ENCODE measurements around the gene ZC3H4.

The ZC3H4 gene

GRCh38 chr19:47022541-47023447, 90.8 kb downstream of the ZC3H4 start:
- peak overlapping the region; percentile 41 for H3K4me2 ChIP-seq (ENCODE audit: low read depth, low read length, poor library complexity, severe bottlenecking)
- H3K79me2 ChIP-seq (ENCODE audit: insufficient read depth, low read length): no peaks in the 10 kb centered on the region
- H3K9ac ChIP-seq (ENCODE audit: low read depth, low read length, poor library complexity, severe bottlenecking): no peak overlapping the region
- peak overlapping the region; percentile 78 for H2AFZ ChIP-seq (ENCODE audit: low read length)
- H3K4me3 ChIP-seq (ENCODE audit: low read length, poor library complexity, severe bottlenecking): no peak overlapping the region
- H3K36me3 ChIP-seq (ENCODE audit: insufficient read depth, low read length): no peaks in the 10 kb centered on the region
- no peaks in the 10 kb centered on the region for H3K9me2 ChIP-seq (replicated peaks; ENCODE audit: low read depth, low read length)
- TF ChIP-seq, protein P1, sequence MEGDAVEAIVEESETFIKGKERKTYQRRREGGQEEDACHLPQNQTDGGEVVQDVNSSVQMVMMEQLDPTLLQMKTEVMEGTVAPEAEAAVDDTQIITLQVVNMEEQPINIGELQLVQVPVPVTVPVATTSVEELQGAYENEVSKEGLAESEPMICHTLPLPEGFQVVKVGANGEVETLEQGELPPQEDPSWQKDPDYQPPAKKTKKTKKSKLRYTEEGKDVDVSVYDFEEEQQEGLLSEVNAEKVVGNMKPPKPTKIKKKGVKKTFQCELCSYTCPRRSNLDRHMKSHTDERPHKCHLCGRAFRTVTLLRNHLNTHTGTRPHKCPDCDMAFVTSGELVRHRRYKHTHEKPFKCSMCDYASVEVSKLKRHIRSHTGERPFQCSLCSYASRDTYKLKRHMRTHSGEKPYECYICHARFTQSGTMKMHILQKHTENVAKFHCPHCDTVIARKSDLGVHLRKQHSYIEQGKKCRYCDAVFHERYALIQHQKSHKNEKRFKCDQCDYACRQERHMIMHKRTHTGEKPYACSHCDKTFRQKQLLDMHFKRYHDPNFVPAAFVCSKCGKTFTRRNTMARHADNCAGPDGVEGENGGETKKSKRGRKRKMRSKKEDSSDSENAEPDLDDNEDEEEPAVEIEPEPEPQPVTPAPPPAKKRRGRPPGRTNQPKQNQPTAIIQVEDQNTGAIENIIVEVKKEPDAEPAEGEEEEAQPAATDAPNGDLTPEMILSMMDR (conservative IDR thresholded peaks at IDR 0.05; ENCODE audit: low read length): no peak
- no peak for TF ChIP-seq EZH2phosphoT487 (IDR thresholded peaks at IDR 0.05; ENCODE audit: borderline replicate concordance)
- no peaks in the 10 kb centered on the region for H3K4me1 ChIP-seq (ENCODE audit: insufficient read depth, low read length, poor library complexity, severe bottlenecking)
- H3K27me3 ChIP-seq (ENCODE audit: insufficient read depth, low read length, poor library complexity, severe bottlenecking): no peaks in the 10 kb centered on the region
- no peaks in the 10 kb centered on the region for H3F3A ChIP-seq (ENCODE audit: low read depth)
- H4K20me1 ChIP-seq (ENCODE audit: insufficient read depth, low read length, poor library complexity, severe bottlenecking): no peaks in the 10 kb centered on the region
- H3K9me3 ChIP-seq (ENCODE audit: insufficient read depth, low read depth, low read length): no peaks in the 10 kb centered on the region

DNA sequence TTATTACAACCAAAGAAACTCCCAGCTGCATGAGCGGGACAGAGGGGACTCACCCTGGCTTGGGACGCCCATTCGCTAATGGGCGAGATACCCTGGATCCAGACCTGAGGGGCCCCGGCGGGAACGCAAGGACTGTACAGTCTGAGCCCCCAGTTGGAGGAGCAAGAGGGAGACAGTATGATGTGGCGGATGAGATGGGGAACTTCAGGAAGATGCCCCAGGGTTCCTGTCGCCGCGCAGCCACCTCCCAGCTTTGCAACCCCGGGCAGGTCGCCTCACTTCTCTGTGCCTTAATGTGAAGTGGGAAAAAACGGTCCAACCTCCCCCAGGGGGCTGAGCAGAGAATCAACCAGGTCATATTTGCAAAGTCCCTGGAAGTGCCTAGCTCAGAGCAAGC, 91.4 kb downstream of the ZC3H4 start:
- TF ChIP-seq, protein P1 (conservative IDR thresholded peaks at IDR 0.05; ENCODE audit: low read length): no peak
- no peak for TF ChIP-seq EZH2phosphoT487 (IDR thresholded peaks at IDR 0.05; ENCODE audit: borderline replicate concordance)
- Histone ChIP-seq H2AFZ (ENCODE audit: low read length) (no peak overlapping the region), H4K20me1 (ENCODE audit: insufficient read depth, low read length, poor library complexity, severe bottlenecking) (no peaks in the 10 kb centered on the region), H3F3A (ENCODE audit: low read depth) (no peaks in the 10 kb centered on the region), H3K79me2 (ENCODE audit: insufficient read depth, low read length) (no peaks in the 10 kb centered on the region), H3K9me2 (replicated peaks; ENCODE audit: low read depth, low read length) (no peaks in the 10 kb centered on the region), H3K9me3 (ENCODE audit: insufficient read depth, low read depth, low read length) (no peaks in the 10 kb centered on the region), H3K9ac (ENCODE audit: low read depth, low read length, poor library complexity, severe bottlenecking) (no peak overlapping the region), H3K4me3 (ENCODE audit: low read length, poor library complexity, severe bottlenecking) (no peak overlapping the region), H3K4me2 (ENCODE audit: low read depth, low read length, poor library complexity, severe bottlenecking) (no peak overlapping the region), H3K36me3 (ENCODE audit: insufficient read depth, low read length) (no peaks in the 10 kb centered on the region), H3K27me3 (ENCODE audit: insufficient read depth, low read length, poor library complexity, severe bottlenecking) (no peaks in the 10 kb centered on the region), H3K4me1 (ENCODE audit: insufficient read depth, low read length, poor library complexity, severe bottlenecking) (no peaks in the 10 kb centered on the region)

- H3K79me2 ChIP-seq (ENCODE audit: insufficient read depth, low read length): no peaks in the 10 kb centered on the region
Measured at GRCh38 chr19:47021536-47022139, 91.9 kb downstream of the ZC3H4 start.

More at GRCh38 chr19:47021536-47022139, 91.9 kb downstream of the ZC3H4 start:
- no peak for TF ChIP-seq EZH2phosphoT487 (IDR thresholded peaks at IDR 0.05; ENCODE audit: borderline replicate concordance)
- TF ChIP-seq, protein P1 (conservative IDR thresholded peaks at IDR 0.05; ENCODE audit: low read length): no peak
- Histone ChIP-seq H3K36me3 (ENCODE audit: insufficient read depth, low read length) (no peaks in the 10 kb centered on the region), H3K4me1 (ENCODE audit: insufficient read depth, low read length, poor library complexity, severe bottlenecking) (no peaks in the 10 kb centered on the region), H3K9me3 (ENCODE audit: insufficient read depth, low read depth, low read length) (no peaks in the 10 kb centered on the region), H3K4me3 (ENCODE audit: low read length, poor library complexity, severe bottlenecking) (no peak overlapping the region), H3K9ac (ENCODE audit: low read depth, low read length, poor library complexity, severe bottlenecking) (no peak overlapping the region), H3K27me3 (ENCODE audit: insufficient read depth, low read length, poor library complexity, severe bottlenecking) (no peaks in the 10 kb centered on the region), H3K4me2 (ENCODE audit: low read depth, low read length, poor library complexity, severe bottlenecking) (no peak overlapping the region), H3K9me2 (replicated peaks; ENCODE audit: low read depth, low read length) (no peaks in the 10 kb centered on the region), H2AFZ (ENCODE audit: low read length) (no peak overlapping the region), H3F3A (ENCODE audit: low read depth) (no peaks in the 10 kb centered on the region), H4K20me1 (ENCODE audit: insufficient read depth, low read length, poor library complexity, severe bottlenecking) (no peaks in the 10 kb centered on the region)

Data from Loucy (cell line).